ENCODE measurements around the gene GNAT1. TPM values are rescaled to one million over a fixed set of nuclear protein-coding genes. Genes with fewer than 3 reads are reported as not detected.

Gene GNAT1
- polyA plus RNA-seq, 1 experiment, result not detected

DNA sequence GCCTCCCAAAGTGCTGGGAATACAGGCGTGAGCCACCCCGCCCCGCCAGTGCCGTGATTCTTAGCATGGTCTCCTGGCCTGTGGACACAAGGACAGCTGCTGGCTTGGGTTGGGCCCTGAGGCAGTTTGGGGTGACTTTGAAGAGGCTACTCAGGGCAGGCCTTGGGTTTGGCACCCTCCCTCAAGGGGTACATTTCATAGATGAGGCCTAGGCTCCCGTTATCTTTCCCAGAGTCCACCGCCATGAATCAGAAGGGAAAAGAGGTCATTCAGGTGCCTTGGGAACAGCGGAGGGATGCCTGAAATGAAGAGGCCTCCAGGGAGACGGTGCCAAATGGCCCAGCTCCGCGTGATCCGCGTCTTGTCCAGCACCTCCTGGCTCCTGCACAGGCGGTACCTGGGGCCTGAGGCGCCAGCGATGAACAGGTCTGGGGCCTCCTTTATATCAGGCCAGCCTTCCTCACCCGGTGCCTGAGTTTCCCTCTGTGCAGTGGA, 53.9 kb downstream of the GNAT1 start:
- H3K4me3 ChIP-seq (ENCODE audit: low read depth, low read length), result peak overlapping the region; percentile 49; the same call in 1 of the 2 replicates
- ChIA-PET POLR2A (interaction anchor here (1.2 to 1.6 kb wide), 2 partner anchors 10 to 50 kb away, joined by 3 to 4 read pairs; no protein-coding TSS in a partner anchor), CTCF (no interaction called here)
- no peak for DNase-seq (ENCODE audit: low read depth, low spot score)
- H3K9me3 ChIP-seq (ENCODE audit: control insufficient read depth, insufficient read depth, low read length), result no peaks in the 10 kb centered on the region; the same call in 1 of the 2 replicates
- TF ChIP-seq, protein P1, sequence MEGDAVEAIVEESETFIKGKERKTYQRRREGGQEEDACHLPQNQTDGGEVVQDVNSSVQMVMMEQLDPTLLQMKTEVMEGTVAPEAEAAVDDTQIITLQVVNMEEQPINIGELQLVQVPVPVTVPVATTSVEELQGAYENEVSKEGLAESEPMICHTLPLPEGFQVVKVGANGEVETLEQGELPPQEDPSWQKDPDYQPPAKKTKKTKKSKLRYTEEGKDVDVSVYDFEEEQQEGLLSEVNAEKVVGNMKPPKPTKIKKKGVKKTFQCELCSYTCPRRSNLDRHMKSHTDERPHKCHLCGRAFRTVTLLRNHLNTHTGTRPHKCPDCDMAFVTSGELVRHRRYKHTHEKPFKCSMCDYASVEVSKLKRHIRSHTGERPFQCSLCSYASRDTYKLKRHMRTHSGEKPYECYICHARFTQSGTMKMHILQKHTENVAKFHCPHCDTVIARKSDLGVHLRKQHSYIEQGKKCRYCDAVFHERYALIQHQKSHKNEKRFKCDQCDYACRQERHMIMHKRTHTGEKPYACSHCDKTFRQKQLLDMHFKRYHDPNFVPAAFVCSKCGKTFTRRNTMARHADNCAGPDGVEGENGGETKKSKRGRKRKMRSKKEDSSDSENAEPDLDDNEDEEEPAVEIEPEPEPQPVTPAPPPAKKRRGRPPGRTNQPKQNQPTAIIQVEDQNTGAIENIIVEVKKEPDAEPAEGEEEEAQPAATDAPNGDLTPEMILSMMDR (IDR thresholded peaks at IDR 0.05; ENCODE audit: low read depth, low read length), result no peak
- H3K27me3 ChIP-seq (ENCODE audit: control insufficient read depth, insufficient read depth, low read length), result no peaks in the 10 kb centered on the region
- H3K27ac ChIP-seq (ENCODE audit: low read depth, low read length), result peak overlapping the region; percentile 91

DNA sequence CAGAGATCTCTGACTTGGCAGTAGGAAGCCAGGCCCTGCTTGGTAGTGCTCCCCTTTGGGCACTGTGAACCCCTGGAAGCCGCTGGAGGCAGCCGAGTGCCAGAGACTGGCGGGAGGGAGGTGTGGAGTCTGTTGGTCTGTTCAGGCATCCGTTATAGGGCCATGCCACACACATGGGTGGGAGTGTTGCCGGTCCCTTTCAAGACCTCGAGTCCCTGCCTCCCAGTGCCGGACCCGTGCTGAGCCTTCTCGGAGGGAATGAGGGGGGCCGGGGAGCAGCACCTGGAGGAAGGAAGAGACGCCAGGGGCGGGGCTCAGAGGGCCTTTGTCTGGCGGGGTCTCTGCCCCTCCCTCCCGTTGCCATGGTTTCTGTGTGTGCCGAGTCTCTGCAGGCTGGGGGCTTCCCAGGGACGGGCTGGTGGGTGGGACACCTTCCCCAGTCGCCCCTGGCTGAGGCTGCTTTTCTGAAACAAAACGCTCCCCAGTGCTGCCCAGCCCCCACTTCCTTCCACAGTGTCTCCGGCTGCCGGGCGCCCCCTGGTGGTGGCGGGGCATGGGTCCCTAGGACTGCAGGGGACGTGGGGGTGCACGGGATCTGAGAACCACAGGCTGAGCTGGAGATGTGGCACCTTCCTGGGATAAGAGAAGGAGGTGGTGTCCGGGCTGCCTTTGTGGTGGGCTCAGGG, 54.6 kb downstream of the GNAT1 start:
- DNase-seq (ENCODE audit: low read depth, low spot score), result no peak
- TF ChIP-seq, protein P1 (IDR thresholded peaks at IDR 0.05; ENCODE audit: low read depth, low read length), result peak; percentile 97
- Histone ChIP-seq H3K27ac (ENCODE audit: low read depth, low read length) (peak overlapping the region; percentile 91), H3K9me3 (ENCODE audit: control insufficient read depth, insufficient read depth, low read length) (no peaks in the 10 kb centered on the region; the same call in 1 of the 2 replicates), H3K4me3 (ENCODE audit: low read depth, low read length) (peak overlapping the region; percentile 49), H3K27me3 (ENCODE audit: control insufficient read depth, insufficient read depth, low read length) (no peaks in the 10 kb centered on the region)
- CTCF ChIA-PET, result interaction anchor here (0.6 to 1.9 kb wide), 28 partner anchors 8 to 1949 kb away, joined by 3 to 45 read pairs (median 5); partner anchors contain the start of genes GNAI2, GNAT1, HYAL3 and NAA80
- POLR2A ChIA-PET, result interaction anchor here (0.8 to 2.8 kb wide), 6 partner anchors 10 to 91 kb away, joined by 3 to 24 read pairs (median 4); partner anchors contain the start of gene GNAI2

DNA sequence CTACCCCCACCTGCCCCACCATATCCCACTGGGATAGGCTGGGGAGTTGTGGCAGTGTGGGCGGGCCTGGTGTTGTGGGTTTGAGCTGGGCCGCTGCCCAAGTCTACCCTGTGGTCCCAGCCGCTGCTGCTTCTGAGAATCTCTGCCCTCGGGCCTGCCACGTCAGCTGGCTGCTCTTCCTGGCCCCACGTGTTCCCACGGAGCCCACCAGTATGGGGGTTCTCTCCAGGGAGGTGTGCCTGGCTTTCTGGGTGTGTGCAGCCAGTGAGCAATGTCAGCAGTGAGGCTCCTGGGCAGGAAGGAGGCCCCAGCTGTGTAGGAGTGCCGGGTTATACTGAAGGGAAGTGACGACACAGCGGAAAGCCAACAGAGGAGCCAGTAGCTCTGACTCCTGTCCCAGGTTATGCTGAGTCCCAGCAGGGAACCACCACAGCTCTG, 55.1 kb downstream of the GNAT1 start:
- CTCF ChIA-PET, result interaction anchor here (0.6 to 1.9 kb wide), 30 partner anchors 8 to 1948 kb away, joined by 3 to 45 read pairs (median 4); partner anchors contain the start of genes GNAI2, GNAT1, HYAL3 and NAA80
- H3K4me3 ChIP-seq (ENCODE audit: low read depth, low read length), result peak overlapping the region; percentile 17; the same call in 1 of the 2 replicates
- peak overlapping the region; percentile 91 for H3K27ac ChIP-seq (ENCODE audit: low read depth, low read length)

More for the DNA sequence above, 55.1 kb downstream of the GNAT1 start:
- H3K27me3 ChIP-seq (ENCODE audit: control insufficient read depth, insufficient read depth, low read length), result no peaks in the 10 kb centered on the region
- DNase-seq (ENCODE audit: low read depth, low spot score), result no peak
- H3K9me3 ChIP-seq (ENCODE audit: control insufficient read depth, insufficient read depth, low read length), result no peaks in the 10 kb centered on the region; the same call in 1 of the 2 replicates
- POLR2A ChIA-PET, result interaction anchor here (0.8 to 2.8 kb wide), 5 partner anchors 10 to 91 kb away, joined by 3 to 24 read pairs (median 5); partner anchors contain the start of gene GNAI2
- TF ChIP-seq, protein P1 (IDR thresholded peaks at IDR 0.05; ENCODE audit: low read depth, low read length), result no peak

Small RNA genes within 50 kb of the gene (small RNA-seq; reads per million reads assigned to genes)
- gene MIR566 (ENCODE audit: insufficient read length, low read depth), result not detected
- not detected for gene MIR5787 (ENCODE audit: insufficient read length, low read depth)

Other genes with a start within 250 kb of the GNAT1 start
- 205 and 253 TPM in 2 replicates for gene RBM5, start 102.7 kb upstream of the GNAT1 start, polyA plus RNA-seq (2011; rRNA removed)
- 14.7 and 17.1 TPM in 2 replicates for gene SEMA3F, start 36.3 kb upstream of the GNAT1 start, polyA plus RNA-seq (2011; rRNA removed)
- gene SLC38A3, start 13.7 kb downstream of the GNAT1 start, polyA plus RNA-seq (2011; rRNA removed), result 0.06 and 0.11 TPM in 2 replicates
- gene GNAI2, start 44.6 kb downstream of the GNAT1 start, polyA plus RNA-seq (2011; rRNA removed), result 603 and 661 TPM in 2 replicates
- 22.0 and 24.7 TPM in 2 replicates for gene SEMA3B, start 77.5 kb downstream of the GNAT1 start, polyA plus RNA-seq (2011; rRNA removed)
- gene LSMEM2, start 87.5 kb downstream of the GNAT1 start, polyA plus RNA-seq (2011; rRNA removed), result not detected in 2 replicates
- 19.3 and 20.6 TPM in 2 replicates for gene IFRD2, start 100.8 kb downstream of the GNAT1 start, polyA plus RNA-seq (2011; rRNA removed)
- gene HYAL3, start 107.8 kb downstream of the GNAT1 start, polyA plus RNA-seq (2011; rRNA removed), result 3.0 and 4.7 TPM in 2 replicates
- gene NAA80, start 107.8 kb downstream of the GNAT1 start, polyA plus RNA-seq (2011; rRNA removed), result 2.0 and 4.6 TPM in 2 replicates
- 0.25 and 0.32 TPM in 2 replicates for gene HYAL1, start 112.0 kb downstream of the GNAT1 start, polyA plus RNA-seq (2011; rRNA removed)
- 46.6 and 59.7 TPM in 2 replicates for gene HYAL2, start 131.1 kb downstream of the GNAT1 start, polyA plus RNA-seq (2011; rRNA removed)
- 25.3 and 28.1 TPM in 2 replicates for gene TUSC2, start 136.6 kb downstream of the GNAT1 start, polyA plus RNA-seq (2011; rRNA removed)
- 25.1 and 26.5 TPM in 2 replicates for gene RASSF1, start 149.2 kb downstream of the GNAT1 start, polyA plus RNA-seq (2011; rRNA removed)
- 0.87 and 1.1 TPM in 2 replicates for gene ZMYND10, start 154.1 kb downstream of the GNAT1 start, polyA plus RNA-seq (2011; rRNA removed)
- 25.6 and 30.2 TPM in 2 replicates for gene NPRL2, start 159.2 kb downstream of the GNAT1 start, polyA plus RNA-seq (2011; rRNA removed)
- 14.5 and 19.7 TPM in 2 replicates for gene CYB561D2, start 159.3 kb downstream of the GNAT1 start, polyA plus RNA-seq (2011; rRNA removed)
- gene TMEM115, start 167.9 kb downstream of the GNAT1 start, polyA plus RNA-seq (2011; rRNA removed), result 26.6 and 38.1 TPM in 2 replicates